ENCODE results near the gene TMEM131.

Gene TMEM131

DNA sequence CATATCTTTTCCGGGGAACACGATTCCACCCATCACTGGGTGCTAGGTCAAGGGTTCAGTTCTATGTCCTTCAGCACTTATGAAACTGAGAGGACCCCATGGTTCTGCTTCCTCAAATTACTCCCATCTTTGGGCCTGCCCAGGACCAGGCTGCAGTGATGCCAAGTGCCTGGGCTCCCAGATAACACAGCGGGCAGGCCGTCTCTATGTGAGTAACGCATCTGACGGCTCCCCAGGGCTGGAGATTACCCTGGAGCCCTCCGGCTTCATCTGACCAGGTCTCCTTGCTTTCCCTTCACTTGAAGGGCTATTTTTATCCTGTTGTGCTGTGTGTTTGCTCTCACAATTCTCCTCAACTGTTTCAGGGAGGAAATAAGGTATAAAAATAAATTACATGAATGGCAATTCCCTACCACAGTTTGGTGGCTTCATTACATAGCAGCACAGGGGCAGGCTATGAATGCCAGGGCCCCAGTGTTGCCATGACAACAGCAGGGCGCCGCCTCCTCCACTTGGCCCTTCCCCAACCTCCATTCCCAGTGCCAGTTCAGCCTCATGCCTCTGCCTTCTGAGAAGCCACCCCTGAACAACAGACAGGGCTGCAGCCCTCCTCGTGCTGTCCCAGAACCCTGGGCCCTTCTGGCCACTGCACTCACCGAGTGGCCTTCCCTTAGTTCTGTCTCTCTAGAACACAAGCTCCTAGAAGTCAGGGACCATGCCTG is 25.4 kb upstream of the TMEM131 start:
- no peak for DNase-seq

DNA sequence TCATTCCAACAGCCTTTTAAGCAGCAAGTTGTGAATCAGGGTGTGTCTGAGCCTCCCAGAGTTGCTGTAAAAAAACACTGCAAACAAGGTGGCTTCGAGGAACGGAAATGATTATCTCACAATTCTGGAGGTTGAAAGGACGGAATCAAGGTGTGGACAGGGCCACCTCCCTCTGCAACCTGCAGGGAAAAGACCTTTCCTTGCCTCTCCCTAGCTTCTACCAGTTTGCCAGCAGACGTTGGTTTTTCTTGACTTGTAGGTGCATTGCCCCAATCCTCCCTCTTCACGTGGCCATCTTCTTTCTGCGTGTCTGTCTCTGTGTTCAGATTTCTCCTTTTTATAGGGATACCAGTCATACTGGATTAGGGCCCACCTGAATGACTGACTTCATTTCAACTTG is 24.8 kb upstream of the TMEM131 start:
- DNase-seq = no peak

DNA sequence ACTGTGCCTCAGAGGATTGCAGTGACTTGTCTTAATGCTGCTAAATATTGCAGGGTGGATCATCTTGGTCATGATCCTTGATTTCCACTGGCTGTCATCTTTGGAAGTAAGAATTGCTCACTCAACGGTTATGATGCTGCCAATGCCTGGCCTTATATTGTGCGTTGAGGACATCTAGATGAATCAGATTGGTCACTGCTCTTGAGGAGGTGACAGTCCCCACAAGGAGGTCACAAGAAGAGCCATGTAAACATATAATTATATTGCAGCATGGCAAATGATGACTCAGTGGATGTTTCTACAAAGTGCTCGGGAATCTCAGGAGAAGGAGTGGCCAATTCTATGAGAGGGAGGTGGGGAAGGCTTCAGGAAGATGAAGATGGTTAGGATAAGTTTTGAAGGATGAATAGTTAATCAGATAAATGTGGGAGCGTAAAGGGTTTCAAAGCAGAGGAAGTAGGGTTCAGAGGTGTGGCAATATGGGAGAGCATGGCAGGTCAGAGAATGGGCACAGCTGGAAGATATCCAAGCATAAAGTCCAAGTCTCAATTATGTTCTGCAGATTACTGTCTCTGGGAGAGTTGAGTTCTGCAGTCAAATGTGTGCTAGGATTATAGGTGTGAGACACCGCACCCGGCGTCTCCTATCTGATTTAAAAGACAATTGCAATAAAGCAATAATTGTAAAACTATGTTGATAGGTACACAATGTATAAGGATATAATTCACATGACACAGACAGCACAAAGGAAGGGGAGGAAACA is 21.3 kb upstream of the TMEM131 start:
- DNase-seq = no peak

DNA sequence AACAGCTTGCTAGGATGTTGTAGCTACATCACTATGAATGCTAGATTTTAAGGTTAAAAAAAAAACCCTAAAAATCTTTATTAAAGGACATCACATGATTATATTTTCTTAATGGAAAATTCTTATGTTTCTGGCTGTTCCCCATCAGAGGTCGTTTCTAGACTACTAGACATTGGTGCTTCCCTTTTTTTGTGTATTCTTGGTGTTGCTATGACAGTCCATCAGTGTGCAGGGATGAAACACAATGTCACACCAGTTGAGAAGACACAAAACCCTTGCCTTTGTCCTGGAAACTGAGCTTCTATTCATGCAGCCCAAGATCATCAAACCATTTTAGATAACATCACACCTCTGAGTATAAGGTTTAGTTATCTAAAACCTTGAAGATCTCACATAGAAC is 19.9 kb upstream of the TMEM131 start:
- no peak for DNase-seq

DNA sequence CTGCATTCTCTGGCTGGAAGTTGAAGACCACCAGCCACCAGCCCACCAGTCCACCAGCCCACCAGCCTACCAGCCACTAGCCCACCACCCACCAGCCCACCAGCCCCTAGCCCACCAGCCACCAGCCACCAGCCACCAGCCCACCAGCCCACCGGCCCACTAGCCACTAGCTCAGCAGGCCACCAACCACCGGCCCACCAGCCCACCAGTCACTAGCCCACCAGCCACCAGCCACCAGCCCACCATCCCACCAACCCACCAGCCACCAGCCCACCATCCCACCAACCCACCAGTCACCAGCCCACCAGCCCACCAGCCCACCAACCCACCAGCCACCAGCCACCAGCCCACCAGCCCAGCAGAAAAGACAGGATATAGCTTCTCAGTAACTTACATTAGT is 18.6 kb upstream of the TMEM131 start:
- DNase-seq = no peak

DNA sequence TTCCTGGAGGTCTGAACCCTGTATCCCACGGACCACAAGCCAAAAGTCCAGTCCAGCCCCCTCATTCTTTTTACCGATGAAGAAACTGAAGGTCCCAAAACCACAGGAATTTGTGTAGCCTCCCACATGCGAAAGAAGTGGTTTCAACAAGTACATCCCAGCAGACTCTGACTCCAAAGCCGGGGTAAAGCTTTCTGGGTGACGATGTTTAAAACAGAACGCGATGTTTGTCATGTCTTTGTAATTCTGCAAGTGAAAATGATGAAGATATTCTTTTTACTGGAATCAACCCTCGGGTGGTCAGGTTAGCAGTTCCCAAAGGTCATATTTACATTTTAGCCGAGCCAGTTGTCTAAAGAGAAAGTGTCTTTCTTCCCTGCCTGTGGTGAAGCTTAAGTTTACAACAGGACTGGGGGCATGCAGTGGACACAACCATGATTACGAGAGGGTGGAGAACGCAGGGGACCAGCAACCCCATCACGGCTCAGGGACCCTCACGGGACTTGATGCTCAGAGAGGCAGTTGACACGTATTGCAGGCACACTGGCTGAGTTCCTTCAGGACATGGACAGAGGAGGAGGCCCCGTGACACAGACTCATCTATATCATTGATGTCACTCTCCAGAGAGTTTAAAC is 17.8 kb upstream of the TMEM131 start:
- DNase-seq = peak; percentile 24 to 36

DNA sequence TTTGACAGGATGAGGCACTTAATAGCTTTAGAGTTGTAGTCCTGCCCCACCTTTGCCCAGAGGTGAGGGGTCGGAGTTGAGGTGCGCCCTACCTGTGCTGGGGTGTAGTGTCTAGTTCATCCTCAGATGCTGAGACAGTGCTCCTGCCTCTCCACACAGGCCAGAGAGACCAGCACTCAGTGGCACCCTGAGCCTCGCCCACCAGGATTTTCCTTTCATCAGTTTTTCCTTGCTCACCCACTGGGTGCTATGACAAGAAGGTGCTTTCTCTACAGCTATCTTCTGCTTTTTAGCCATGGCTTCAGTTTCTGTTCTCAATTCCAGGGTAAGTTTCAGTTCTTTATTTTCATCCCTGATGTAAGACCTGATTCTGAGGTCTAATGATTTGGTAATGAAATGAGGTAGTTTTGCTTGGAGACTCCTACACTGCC is 16.8 kb upstream of the TMEM131 start:
- peak; percentile 39 to 48 for DNase-seq

DNA sequence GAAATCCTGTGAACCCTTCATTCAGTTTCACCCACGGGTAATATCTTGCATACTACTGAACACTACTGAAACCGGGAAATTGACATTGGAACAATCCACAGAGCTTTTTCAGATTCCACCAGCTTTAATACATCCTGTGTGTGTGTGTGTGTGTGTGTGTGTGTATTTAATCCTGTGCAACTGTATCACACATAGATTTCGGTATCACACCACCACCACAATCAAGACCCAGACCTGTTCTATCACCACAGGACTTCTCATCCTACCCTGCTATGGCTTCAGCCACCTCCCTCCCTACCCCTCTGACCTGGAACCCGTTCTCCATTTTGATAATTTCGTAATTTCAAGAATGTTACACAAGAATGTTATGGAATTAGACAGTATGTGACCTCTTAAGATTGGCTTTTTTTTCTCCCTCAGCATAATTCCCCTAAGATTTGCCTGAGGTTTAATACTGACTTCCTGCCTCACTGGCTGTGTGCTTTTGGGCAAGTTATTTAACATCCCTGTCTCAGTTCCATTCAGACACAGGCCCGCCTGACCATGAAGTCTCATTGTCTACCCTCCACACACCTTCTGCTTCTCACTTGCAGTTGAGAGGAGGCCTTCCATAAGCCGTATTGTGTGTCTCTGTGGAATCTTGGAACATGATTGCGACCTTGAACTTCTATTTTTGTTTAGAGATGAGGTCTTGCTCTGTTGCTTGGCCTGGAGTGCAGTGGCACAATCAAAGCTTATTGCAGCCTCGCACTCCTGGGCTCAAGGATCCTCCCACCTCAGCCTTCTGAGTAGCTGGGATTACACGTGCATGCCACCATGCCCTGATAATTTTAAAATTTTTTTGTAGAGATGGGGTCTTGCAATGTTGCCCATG is 14.4 kb upstream of the TMEM131 start:
- DNase-seq = no peak

DNA sequence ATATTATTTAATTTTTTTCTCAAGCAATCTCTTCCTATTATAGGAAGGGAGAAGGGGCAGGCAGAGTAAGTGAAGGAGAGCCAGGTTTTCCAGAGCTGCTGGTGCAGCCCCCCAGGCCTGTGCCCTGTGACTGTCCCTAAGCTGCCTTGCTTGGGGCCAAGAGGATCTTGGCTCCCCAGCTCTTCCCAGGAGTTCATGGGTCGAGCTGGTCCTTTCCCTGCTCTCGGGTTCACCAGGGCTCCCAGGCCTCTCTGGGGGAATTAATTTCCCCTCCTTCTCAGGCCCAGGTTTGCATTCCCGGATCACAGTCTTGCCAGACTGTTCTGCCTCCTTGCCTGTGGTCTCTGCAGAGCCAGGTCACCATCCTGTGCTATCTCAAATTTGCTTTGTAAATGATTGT is 12.7 kb upstream of the TMEM131 start:
- no peak for DNase-seq

DNA sequence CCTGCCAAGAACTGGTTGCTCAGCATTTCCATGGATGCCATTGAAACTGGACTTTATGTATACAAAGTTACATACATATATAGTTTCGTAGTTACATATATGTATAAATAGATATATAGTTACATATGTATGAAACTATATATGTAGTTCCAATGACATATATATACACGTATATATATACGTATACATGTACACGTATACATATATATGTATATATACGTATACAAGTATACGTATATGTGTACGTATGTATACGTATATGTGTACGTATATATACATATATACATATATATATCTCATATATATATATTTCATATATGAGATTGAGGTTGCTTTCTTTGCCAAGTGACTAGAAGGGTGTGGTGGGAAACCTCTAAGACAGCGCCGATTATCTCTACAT is 10.6 kb upstream of the TMEM131 start:
- no peak for DNase-seq

DNA sequence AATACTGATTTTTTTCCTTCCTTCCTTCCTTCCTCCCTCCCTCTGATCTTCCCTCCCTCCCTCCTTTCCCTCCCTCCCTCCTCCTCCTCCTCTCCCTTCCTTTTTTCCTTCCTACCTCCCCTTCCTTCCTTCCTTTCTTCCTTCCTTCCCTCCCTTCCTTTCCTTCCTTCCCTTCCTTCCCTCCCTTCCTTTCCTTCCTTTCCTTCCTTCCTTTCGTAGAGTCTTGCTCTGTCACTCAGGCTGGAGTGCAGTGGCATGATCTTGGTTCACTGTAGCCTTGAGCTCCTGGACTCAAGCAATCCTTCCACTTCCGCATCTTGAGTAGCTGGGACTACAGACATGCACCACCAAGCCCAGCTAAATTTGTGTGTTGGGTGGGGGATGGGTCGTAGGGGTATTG is 8.9 kb upstream of the TMEM131 start:
- no peak for DNase-seq

DNA sequence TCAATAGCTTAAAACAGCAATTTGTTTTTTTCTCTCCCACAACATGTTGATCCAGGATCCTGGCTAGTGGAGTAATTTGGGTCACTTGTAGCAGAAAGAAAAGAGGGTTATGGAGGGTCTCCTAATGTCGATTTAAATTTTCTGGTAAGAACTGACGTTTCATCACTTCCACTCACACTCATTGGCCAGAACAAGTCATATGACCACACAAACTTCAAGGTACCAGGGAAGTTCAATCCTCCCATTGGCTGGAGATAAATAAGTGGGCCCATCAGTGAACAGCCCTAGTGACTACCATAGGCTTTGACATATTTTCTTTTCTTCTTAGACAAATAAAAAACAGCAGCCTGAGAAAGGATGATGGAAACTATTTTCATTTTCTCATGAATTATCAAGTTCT is 8.3 kb upstream of the TMEM131 start:
- no peak for DNase-seq

DNA sequence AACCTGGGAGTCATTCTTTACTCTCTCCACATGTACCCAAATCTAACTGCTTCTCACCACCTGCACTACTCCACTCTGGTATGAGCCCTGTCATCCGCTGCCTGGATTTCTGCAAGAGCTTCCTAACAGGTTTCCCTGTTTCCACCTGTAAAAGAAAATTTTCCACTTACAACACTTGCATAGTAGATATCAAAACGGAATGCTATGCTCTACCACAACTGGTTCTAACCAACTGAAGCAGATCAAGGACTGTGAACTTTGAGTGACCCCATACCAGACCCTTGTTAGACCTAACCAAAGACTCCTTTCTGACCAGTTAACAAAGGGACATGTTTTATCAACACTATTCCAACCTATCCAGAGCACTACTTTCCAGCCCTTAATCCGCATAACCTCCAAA is 3.8 kb upstream of the TMEM131 start:
- no peak for DNase-seq

DNA sequence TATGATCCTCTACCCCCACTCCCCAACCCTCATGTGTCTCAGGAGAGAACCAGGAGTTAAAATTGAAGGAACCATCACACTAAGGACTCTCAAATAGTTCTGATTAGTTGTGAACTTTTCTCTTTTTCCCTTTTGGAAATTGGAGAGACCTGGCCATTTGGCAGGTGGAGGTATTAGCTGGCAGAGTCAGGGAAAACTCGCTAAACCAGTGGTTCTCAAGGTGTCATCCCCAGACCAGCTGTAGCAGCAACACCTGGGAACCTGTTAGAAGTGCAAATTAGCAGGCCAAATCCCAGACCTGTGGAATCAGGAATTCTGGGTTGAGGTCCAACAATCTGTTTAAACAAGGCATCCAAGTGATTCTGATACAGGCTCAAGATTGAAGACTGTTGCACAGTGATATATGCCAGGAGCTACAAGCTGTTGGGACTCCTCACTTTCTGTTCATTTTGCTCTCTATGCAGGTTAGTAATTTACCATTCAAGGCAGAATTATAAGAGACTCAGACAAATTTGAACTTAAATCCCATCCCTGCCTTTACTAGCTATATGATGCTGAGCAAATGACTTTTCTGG is 2.8 kb upstream of the TMEM131 start:
- no peak for DNase-seq

DNA sequence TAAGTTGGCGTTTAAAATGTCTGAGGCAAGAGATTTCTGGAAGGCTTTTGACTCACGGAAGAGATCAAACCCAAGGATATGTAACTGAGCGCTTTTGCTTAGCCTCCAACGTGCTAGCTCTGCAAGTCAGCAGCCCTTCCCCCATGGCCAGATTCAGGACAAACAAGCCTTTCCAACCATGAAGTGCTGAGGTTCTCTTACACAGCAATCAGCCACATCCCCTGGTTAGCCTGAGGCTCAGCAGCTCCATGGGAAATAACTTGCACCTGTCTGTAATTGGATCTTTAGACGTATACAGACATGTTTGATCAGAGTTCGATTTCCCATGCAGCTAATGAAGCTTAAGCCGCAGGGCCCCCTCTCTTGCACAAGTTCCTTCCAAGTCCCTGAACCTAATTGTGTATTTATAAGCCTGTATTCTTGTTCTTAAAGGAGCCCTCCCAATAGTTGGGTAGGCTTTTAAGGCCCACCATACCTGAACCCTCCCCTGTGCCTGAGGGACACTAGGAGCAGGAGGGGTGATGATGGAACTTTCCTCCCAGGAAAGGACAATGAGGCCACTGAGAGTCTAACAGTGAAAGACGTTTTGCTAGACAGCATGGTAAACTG is 2.1 kb upstream of the TMEM131 start:
- DNase-seq = no peak

DNA sequence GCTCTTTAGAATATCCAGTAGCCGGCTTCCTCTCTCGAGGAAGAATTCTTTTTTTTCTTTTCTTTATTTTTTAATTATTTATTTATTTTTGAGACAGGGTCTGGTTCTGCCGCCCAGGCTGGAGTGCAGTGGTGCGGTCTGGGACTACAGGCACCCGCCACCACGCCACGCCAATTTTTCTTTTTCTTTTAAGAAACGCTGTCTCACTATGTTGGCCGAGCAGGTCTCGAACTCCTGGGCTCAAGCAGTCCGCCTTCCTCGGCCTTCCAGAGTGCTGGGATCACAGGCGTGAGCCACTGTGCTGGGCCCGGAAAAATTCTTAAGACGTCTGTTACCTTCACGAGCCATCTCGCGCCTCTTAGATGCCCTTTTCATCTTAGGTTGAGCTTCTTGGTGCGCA is 931 bp upstream of the TMEM131 start:
- DNase-seq = no peak

DNA sequence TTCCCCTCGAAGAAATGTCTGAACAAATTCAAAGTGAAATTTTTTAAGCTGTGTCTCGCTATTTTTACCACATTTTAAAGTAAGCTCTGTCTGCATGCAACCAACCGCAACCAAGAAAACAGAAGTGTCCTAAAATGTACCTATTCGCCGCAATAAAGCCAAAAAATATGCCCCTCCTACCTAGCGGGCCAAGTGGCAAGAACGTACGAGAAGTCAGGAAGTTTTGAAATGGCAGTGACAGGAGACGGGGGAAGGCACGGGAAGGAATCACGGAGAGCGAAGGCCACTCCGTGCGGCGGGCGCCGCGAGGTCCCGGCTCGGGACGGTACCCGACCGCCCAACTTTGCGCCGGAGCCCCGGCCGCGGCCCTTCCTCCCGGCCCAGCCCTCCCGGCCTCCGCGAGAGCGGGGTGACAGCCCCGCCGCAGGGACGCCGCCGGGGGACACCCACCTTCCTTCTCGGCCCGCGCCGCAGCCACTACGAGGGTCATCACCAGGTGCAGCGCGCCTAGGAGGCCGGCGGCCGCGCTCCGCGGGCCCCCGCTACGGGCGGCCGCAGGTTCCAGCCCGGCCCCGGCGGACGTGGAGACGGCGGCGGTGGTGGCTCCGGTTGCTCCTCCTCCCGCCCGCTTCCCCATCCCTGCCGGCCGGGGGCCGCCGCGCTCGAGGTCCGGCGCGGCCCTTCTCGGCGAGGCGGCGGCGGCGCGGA is 568 bp downstream of the TMEM131 start:
- peak; percentile 34 to 38 for DNase-seq

DNA sequence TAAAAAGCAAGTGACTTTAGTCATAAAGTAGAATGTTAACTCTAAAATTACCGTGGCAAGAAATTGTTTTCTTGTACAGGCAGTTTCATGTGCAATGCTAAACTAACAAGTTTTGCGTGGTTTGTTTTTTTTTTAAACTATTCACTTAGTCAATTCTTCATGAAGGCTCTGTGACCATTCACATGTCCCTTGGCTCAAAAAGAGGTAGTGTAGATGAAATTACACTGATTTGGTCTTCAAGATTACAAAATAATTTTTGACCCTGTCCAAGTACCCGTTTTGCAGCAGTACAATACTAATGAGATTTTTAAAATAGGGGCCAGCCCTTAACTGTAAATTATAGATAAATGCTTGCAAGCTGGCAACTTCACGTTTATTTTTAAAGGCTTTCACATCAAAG is 1.3 kb downstream of the TMEM131 start:
- DNase-seq = no peak

DNA sequence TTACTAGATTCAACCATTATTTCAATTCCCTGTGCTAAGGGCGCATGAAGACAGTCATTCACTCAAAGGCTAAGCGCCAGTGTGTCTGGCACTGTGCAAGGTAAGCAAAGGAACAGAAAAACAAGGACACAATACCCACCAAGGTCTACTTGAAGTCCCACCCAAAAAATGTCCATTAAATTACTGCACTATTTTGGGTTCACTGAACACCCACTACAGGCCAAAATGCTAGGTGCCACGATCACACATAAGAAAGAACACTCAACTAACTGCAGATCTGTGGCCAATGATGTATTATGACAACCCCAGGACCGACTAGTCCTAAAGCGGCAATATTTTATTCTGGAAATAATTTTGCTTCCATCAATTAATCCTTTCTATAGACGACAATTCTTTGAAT is 1.8 kb downstream of the TMEM131 start:
- no peak for DNase-seq

DNA sequence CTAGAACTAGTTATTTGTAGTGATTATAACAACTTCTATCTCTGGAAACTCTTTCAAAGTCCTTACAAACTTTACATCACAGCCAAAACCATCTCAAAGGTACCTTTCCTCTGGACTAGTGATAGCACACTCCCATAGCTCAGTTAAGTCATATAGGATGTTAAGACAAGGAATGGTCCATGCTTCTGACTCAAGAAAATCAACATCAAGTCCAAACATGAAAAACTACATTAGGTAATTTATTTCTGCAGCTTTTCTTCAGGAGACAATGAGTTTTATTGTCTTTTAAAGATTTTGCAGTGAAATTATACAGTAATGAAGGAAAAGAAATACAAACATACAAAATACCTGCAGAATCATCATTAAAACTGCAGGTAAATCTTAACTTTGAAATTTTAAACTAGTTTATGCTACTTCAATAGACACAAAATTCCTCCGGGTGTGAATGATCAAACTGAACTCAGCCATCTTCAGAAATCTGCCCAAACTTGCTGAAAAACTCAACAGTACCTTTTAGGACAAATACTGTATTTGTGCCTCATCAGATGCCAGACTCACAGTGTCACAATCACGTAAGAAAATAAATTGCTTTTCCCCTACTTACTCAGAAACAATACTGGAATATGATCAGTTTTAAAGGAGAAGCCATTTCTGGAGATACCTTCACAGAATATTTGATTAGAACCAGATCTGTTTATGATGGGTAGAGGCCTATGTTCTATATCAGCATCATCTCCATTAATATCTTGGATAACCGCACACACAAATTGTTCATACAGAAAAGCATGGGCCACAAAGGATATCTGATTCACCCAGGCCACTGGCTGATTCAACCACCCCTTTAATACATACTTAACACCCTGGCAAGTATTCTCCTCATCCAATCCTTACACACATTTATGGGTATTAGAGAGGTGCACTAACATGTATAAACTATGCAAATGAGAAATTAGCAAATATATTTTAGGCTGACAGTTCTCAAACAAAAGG is 2.6 kb downstream of the TMEM131 start:
- DNase-seq = no peak
